HG03442 (cell line): ENCODE data around the gene DYNC1LI1.
A peak's percentile ranks its signal among the peaks of the same experiment; 100 is the strongest.
"Not testable (repeated sequence)": the region's sequence is repeated elsewhere in the genome, so short reads cannot be mapped to it uniquely, and the experiment has no call there.

Experiments
- ATAC-seq: cut with Tn5 transposase; IDR thresholded peaks from one replicate; pipeline ENCODE4 v1.9.1; 2021; ENCODE audit warnings: mild to moderate bottlenecking, moderate library complexity; ENCODE audit not compliant: unreplicated experiment

The DYNC1LI1 gene

GRCh38 chr3:32584660-32585059 lies 14.0 kb upstream of the DYNC1LI1 start:
- ATAC-seq, result no peak

DNA sequence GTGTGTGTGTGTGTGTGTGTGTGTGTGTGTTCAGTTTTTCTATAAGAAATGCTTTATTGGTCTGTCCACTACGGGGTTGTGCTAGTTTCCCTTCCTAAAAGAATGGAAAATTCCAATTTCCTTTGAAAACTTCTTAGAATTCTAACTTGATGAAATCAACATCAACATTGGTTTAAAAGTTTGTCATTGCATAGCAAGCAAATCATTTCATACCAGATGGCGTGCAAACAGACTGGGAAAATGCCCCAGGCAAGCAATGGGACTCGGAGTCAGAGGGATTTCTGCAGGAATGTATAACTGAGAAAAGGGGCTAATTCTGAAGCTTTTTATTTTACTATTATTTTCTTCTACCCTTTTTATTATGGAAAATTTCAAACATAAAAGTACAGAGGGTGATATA lies 13.1 kb upstream of the DYNC1LI1 start:
- no peak for ATAC-seq

- not testable (repeated sequence) for ATAC-seq
Observed at GRCh38 chr3:32578669-32579068, 8.0 kb upstream of the DYNC1LI1 start.

DNA sequence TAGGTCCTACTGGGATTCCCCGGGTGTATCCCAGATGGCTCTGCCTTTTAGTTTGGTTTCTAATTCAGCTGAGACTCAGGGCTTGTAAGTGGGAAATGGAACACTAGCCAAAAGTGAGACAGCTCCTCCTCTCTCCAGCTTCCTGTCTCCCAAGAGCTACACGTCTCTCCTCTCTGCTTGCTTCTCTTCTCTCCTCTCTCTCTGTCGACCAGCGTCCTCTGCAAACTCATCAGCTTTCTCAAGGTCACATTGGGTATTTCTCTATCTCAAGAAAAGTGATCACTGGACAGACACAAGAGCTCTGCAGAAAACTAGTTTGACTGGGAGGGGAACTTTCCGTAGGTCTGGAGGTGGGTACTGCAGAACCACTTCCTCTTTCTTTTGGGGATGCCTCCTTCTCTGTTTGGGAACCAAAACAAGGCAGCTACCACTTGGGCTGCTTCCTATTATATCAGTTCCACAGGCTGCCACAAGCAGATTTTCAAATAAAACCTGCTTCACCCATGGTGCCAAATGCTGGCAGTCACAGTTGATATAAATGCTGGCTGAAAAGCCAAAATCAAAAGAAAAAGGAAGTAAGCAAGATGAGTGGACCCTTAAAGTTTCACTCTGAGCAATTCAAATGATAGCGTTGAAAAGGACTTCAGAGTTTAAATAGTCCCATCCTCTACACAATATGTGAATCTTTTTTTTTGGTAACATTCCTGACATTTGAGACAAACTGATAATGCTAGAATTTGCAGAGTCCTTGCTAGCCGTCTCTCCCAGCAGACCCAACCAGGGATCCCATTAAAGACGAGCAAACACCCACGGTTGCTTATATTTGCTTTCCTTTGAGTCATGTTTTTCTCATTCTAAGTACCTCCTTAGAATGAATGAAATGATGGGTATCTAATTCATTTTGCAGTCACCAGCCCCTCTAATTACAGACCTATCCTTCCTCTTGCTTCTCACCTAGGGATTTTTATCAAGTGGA lies 7.2 kb upstream of the DYNC1LI1 start:
- peak; percentile 94 for ATAC-seq

GRCh38 chr3:32577174-32577573 lies 6.5 kb upstream of the DYNC1LI1 start:
- no peak for ATAC-seq

GRCh38 chr3:32575451-32576113 lies 4.9 kb upstream of the DYNC1LI1 start:
- no peak for ATAC-seq

DNA sequence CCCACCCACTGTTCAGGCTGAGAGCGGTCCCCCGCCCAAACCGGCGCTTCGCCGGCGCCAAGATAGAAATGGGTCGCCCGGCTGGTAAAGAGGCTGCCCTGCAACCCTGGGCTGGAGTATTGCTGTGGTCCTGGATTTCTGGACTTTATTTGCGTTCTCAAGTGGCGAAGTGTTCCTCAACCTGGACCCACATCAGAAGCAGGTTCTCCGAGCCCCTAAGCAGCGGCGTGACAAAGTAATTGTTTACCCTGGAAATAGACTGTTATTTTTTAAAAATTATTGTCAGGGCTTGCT lies 481 bp upstream of the DYNC1LI1 start:
- ATAC-seq, result no peak

DNA sequence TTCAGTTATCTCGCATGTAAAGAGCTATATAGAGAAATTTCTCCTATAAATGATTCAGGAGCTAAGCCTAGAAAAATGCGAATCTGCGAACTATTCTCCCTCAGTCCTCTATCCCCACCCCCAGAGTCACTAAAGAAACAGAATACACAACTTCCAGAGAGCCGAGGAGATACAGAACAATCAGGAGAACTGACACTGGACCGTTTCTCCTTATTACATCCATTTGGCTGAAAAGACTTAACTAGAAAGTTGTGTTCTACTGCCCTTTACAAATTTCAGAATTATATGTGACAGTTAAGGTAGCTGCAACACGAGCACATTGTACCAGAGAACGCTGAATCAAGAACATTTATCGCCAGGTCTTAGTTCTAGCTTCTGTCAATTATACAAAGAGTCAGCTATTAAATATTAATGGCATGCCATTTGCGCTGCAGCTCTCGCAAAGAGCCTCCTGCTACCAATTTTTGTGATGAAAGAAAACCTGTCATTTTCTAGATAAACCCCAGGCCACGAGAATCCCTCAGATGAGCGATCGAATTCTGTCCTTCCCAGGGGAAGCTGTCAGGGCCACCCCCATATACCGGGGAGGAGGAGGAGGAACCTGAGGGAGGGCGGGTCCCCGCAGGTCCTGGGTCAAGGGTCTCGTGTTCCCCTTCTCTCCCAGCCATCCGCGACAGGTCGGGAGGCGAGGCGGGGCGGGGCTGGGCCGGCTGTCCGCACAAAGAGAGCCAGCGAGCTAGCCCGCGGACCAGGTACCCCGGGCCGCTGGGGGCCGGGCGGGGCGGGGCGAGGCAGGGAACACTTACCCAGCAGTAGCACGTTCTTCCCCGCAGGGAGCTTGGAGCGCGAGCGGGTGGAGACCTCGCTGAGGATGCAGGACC lies 878 bp downstream of the DYNC1LI1 start:
- peak; percentile 48 for ATAC-seq

DNA sequence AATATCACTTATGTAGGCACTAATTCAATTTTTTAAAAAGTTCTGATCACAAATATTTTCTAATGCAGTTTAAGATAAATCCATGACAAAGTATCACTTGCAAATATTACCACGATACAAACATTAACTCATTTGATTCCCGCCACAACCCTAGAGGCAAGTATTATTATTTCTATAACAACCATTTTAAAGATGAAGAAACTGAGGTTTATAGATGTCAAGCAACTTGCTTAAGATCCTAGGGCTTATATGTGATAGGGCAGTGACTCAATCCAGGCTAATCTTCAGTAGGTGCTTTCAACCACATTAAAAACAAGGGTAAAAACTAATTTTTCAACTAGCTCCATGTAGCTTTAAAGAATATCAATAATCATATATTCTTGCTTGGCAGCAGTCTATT lies 1.7 kb downstream of the DYNC1LI1 start:
- ATAC-seq, result no peak

DNA sequence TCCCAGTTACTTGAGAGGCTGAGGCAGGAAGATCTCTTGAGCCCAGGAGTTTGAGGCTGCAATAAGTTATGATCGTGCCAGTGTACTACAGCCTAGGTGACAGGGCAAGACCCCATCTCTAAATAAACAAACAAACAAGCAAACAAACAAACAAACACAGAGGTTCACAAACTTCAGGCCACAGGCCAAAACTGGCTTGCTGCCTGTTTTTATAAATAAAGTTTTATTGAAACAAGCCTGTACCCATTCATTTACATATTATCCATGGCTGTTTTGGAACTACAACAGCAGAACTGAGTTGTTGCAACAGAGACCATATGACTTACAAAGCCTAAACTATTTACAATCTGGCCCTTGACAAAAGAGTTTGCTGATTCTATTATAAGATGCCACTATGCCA lies 6.5 kb downstream of the DYNC1LI1 start:
- ATAC-seq, result no peak

DNA sequence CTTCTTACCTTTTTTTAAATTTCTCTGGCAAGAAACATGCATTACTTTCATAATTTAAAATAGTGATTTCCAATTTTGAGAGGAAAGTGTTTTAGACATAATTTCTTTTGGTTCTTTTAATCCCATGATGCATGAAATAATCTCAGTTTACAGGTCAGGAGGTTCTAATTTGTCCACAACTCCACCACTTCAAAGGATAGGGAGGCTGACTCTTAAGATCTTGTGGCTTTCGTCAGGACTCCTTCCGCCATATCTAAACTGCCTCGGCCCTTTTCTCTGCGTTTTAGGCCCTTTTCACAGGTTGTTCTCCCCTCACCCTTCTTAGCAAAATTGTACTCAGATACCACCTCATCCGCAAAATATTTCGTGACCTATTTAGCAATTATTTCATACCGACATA lies 8.0 kb downstream of the DYNC1LI1 start:
- ATAC-seq, result no peak

GRCh38 chr3:32557640-32558352 lies 12.9 kb downstream of the DYNC1LI1 start:
- ATAC-seq, result no peak

DNA sequence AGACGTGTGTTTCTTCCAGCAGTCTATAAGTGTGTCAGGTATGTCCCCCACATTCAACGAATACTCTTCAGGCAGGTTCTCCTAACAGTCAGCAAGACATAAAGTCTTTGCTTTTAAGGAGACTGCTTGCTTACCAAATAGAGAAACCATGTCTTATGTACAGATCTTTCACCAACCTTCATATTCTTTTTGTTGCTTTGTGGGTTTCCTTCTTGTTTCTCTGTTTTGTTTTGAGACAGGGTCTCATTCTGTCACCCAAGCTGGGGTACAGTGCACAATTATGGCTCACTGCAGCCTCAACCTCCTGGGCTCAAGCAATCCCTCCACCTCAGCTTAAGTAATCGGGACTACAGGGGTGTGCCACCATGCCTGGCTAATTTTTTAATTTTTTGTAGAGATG lies 14.3 kb downstream of the DYNC1LI1 start:
- no peak for ATAC-seq

- no peak for ATAC-seq
Observed at GRCh38 chr3:32553973-32554372, 16.7 kb downstream of the DYNC1LI1 start.

GRCh38 chr3:32553459-32553858 lies 17.2 kb downstream of the DYNC1LI1 start:
- ATAC-seq, result no peak

GRCh38 chr3:32552013-32552412 lies 18.6 kb downstream of the DYNC1LI1 start:
- ATAC-seq, result no peak

DNA sequence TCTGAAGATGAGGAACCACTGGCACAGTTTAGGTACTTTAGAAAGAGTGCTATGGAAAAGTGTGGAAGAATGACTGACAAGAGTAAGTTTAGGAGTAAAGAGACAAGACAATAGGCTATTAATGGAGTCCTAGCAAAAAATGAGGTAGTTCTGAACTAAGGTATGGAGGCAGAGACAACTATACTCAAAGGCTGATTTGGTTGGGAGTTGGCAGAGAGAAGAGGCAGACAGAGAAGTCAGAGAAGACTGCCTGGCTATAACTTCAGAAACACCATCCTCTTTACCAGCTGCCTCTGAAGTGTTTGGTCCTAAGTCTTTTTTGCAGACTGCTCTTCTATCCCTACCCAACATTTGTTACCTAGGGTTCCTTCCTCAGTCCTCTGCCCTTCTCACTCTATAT lies 19.2 kb downstream of the DYNC1LI1 start:
- ATAC-seq, result no peak

DNA sequence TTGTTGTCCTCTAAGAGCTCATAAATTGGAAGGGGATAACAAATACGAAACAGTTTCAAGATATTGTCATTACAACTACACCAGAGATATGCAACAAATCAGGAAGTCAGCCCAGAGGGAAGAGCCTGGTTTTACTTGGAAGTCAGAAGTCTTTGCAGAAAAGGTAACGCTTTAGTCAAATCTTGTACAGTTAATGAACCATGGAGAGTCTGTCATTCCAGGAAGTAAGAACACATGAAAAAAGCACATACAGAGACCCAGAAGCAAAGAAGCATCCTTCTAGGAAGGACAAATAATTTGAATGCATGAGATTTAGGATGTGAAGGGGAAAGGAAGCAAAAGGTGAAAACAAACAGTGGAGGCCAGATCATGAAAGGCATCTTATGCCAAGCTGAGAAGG lies 19.6 kb downstream of the DYNC1LI1 start:
- ATAC-seq, result no peak

GRCh38 chr3:32545305-32545704 lies 25.4 kb downstream of the DYNC1LI1 start:
- no peak for ATAC-seq

DNA sequence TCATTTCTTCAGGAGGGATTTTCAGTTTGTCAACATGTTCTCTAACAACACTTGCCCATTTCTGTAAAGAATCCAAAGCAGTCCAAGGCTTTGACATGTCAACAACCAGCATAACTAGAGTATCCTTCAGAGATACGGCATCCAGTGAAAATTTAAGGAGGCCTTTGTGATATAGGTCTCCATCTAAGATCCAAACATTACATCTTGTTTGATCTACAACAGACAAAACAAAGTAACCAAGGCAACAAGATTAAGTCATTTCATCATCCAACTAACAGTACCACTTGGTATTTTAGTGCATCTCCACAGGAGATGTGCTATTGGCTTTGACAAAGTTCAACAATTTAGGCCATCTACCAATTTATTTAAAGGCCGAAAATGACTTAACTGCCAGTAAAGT lies 25.8 kb downstream of the DYNC1LI1 start:
- no peak for ATAC-seq

GRCh38 chr3:32542807-32543206 lies 27.9 kb downstream of the DYNC1LI1 start:
- ATAC-seq, result no peak
